Spleen (tissue), 7 donors: Measurements from ENCODE around the gene HSH2D.

Experiments used
- POLR2A ChIP-seq, 3 donors: fragments of 450-650 bp; IDR thresholded peaks; one replicate each; pipeline ENCODE4 v1.5.1; 2017; ENCODE audit warnings: antibody characterized with exemption in 3 of 3, mild to moderate bottlenecking in 1 of 3
- POLR2AphosphoS5 ChIP-seq, 3 donors: sonication (generic); formaldehyde crosslinking; IDR thresholded peaks; one replicate each; pipeline ENCODE4 v1.5.1; 2017; ENCODE audit warnings: antibody characterized with exemption in 3 of 3
- TF ChIP-seq, protein P1 (sequence below), 11 experiments: fragments of 200-600 bp in 7 of 11; fragments of 450-650 bp in 4 of 11; sonication (generic) in 4 of 11; IDR thresholded peaks in 8 of 11; conservative IDR thresholded peaks in 3 of 11; 1 replicate in 7 of 11; 2 replicates in 4 of 11; pipeline versions ENCODE4 v1.4.0 to v1.8.0; 2016 to 2021; ENCODE audit warnings: antibody characterized with exemption in 11 of 11, inconsistent platforms in 4 of 11, mild to moderate bottlenecking in 1 of 11
- donor health status: DM: no; HTN: no; CAD: no; lungs with moderate emphysema.
- donor health status: DM: no; HTN: no; CAD: no.
- donor health status: DM: no; HTN: no; CAD: no.

DNA sequence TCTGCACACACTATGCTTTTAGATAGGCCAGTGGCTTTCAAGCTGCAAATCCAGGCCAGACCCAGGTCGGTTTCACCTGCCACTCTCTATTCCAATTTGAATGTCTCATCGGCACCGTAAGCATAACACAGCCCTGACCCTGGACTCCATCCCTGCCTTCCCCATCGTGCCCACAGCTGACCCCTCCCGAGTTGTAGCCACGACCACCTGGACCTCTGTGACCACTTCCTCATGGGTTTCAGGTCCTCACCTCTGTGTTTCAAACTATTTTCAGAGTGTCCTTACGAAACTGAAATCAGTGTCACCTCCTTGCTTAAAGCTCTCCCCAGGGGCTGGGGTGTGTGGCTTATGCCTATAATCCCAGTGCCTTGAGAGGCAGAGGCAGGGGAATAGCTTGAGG lies 9.0 kb upstream of the HSH2D start:
- TF ChIP-seq, protein P1, sequence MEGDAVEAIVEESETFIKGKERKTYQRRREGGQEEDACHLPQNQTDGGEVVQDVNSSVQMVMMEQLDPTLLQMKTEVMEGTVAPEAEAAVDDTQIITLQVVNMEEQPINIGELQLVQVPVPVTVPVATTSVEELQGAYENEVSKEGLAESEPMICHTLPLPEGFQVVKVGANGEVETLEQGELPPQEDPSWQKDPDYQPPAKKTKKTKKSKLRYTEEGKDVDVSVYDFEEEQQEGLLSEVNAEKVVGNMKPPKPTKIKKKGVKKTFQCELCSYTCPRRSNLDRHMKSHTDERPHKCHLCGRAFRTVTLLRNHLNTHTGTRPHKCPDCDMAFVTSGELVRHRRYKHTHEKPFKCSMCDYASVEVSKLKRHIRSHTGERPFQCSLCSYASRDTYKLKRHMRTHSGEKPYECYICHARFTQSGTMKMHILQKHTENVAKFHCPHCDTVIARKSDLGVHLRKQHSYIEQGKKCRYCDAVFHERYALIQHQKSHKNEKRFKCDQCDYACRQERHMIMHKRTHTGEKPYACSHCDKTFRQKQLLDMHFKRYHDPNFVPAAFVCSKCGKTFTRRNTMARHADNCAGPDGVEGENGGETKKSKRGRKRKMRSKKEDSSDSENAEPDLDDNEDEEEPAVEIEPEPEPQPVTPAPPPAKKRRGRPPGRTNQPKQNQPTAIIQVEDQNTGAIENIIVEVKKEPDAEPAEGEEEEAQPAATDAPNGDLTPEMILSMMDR (IDR thresholded peaks at IDR 0.05 in 8 of 11, conservative IDR thresholded peaks at IDR 0.05 in 3 of 11): no peak
- no peak for TF ChIP-seq POLR2A (IDR thresholded peaks at IDR 0.05)
- TF ChIP-seq POLR2AphosphoS5 (IDR thresholded peaks at IDR 0.05): peak in 2 of 3 donors; percentile 54 to 65
